Endothelial cell of umbilical vein (primary cell): ENCODE data around the gene LLCFC1. TPM values are rescaled to one million over a fixed set of nuclear protein-coding genes. Genes with fewer than 3 reads are reported as not detected.

Source experiments
- BruUV-seq: library from RNA; stranded (reverse); fragments of 400-500 nt; replicated peaks from 2 replicates; lab custom pipeline; 2021; lab: Mats Ljungman, UMichigan
- CTCF ChIA-PET: fragments of 300-600, 350-600 bp; sonication (Branson Sonifier 250); formaldehyde crosslinking; loops from one replicate; lab custom pipeline; 2021; ENCODE audit warnings: antibody characterized with exemption, inconsistent platforms; lab: Charles Lee
- POLR2A ChIA-PET: fragments of 300-600, 350-600 bp; sonication (Branson Sonifier 250); formaldehyde crosslinking; loops from one replicate; lab custom pipeline; 2021; ENCODE audit warnings: antibody characterized with exemption, inconsistent platforms; lab: Charles Lee
- DNase-seq: peaks from one replicate; pipeline ENCODE4 v3.0.0-alpha.2; 2011; ENCODE audit warnings: low read depth, low spot score
- FAIRE-seq: peaks from 2 replicates; lab custom pipeline; 2011; peaks lifted over from hg19 to GRCh38; lab: Jason Lieb, UNC
- H2AFZ ChIP-seq: 2 replicates; pipeline ENCODE4 v1.6.0; 2012; ENCODE audit warnings: low read depth, low read length, control low read depth, inconsistent platforms
- H3K27ac ChIP-seq: 2 replicates; pipeline ENCODE4 v1.5.1; 2011; ENCODE audit warnings: low read depth, mild to moderate bottlenecking, control low read depth, low read length, moderate library complexity; ENCODE audit not compliant: insufficient read depth
- H3K27me3 ChIP-seq, 2 experiments: 2 replicates each; pipeline versions ENCODE4 v1.6.0 to v1.6.1; 2011; ENCODE audit warnings: low read length in 2 of 2, mixed read lengths in 1 of 2; ENCODE audit not compliant: control insufficient read depth in 2 of 2, insufficient read depth in 2 of 2
- H3K36me3 ChIP-seq, 2 experiments: 2 replicates in 1 of 2; 3 replicates in 1 of 2; pipeline ENCODE4 v1.5.1; 2011; ENCODE audit warnings: low read length in 2 of 2, mild to moderate bottlenecking in 1 of 2, moderate library complexity in 1 of 2; ENCODE audit not compliant: control insufficient read depth in 2 of 2, insufficient read depth in 2 of 2; ENCODE audit errors: extremely low read depth in 1 of 2
- H3K4me1 ChIP-seq: 3 replicates; pipeline ENCODE4 v1.5.1; 2011; ENCODE audit warnings: mild to moderate bottlenecking, low read length; ENCODE audit not compliant: control insufficient read depth, insufficient read depth; ENCODE audit errors: extremely low read depth
- H3K4me2 ChIP-seq: 2 replicates; pipeline ENCODE4 v1.6.1; 2011; ENCODE audit warnings: low read length, control low read depth, mixed read lengths; ENCODE audit not compliant: insufficient read depth
- H3K4me3 ChIP-seq, 3 experiments: fragments of 200-600 bp in 1 of 3; sonication (generic), shearing (Covaris generic) in 1 of 3; replicated peaks in 1 of 3; 2 replicates each; pipeline ENCODE4 v1.5.1; 2011 to 2016; ENCODE audit warnings: control low read depth in 3 of 3, low read length in 3 of 3, mild to moderate bottlenecking in 2 of 3, inconsistent platforms in 1 of 3, low read depth in 1 of 3, moderate library complexity in 1 of 3; ENCODE audit not compliant: insufficient read depth in 1 of 3
- H3K79me2 ChIP-seq: 2 replicates; pipeline ENCODE4 v1.6.0; 2012; ENCODE audit warnings: low read length, inconsistent platforms; ENCODE audit not compliant: control insufficient read depth, insufficient read depth
- H3K9ac ChIP-seq: replicated peaks from 2 replicates; pipeline ENCODE3; 2011; ENCODE audit warnings: low read length, control low read depth; ENCODE audit not compliant: insufficient read depth; ENCODE audit errors: extremely low read depth
- H3K9me1 ChIP-seq: replicated peaks from 3 replicates; pipeline ENCODE4 v1.6.0; 2011; ENCODE audit warnings: mild to moderate bottlenecking, low read length; ENCODE audit not compliant: control insufficient read depth, insufficient read depth; ENCODE audit errors: extremely low read depth
- H3K9me3 ChIP-seq: replicated peaks from 2 replicates; pipeline ENCODE4 v1.5.1; 2012; ENCODE audit warnings: low read length, inconsistent platforms; ENCODE audit not compliant: control insufficient read depth, insufficient read depth
- H4K20me1 ChIP-seq: replicated peaks from 2 replicates; pipeline ENCODE3; 2011; ENCODE audit warnings: mild to moderate bottlenecking, low read length; ENCODE audit not compliant: control insufficient read depth, insufficient read depth; ENCODE audit errors: extremely low read depth
- CTCF ChIP-seq, 2 donors: IDR thresholded peaks; 1 replicate in 1 of 2; 2 replicates in 1 of 2; pipeline ENCODE4 v1.5.1; 2011; ENCODE audit warnings: low read length in 2 of 2, mild to moderate bottlenecking in 2 of 2, moderate library complexity in 2 of 2, control low read depth in 1 of 2, inconsistent platforms in 1 of 2, low read depth in 1 of 2; ENCODE audit not compliant: insufficient read depth in 1 of 2; ENCODE audit errors: extremely low read depth in 1 of 2
- EZH2 ChIP-seq: IDR thresholded peaks from 2 replicates; pipeline ENCODE4 v1.6.1; 2012; ENCODE audit warnings: borderline replicate concordance, low read depth, mild to moderate bottlenecking, moderate library complexity, low read length, inconsistent platforms; ENCODE audit not compliant: severe bottlenecking
- FOS ChIP-seq: IDR thresholded peaks from 2 replicates; pipeline ENCODE4 v1.6.1; 2011; ENCODE audit warnings: mild to moderate bottlenecking, low read length, moderate library complexity, borderline replicate concordance; ENCODE audit not compliant: insufficient read depth
- GATA2 ChIP-seq: IDR thresholded peaks from 2 replicates; pipeline ENCODE4 v1.7.0; 2011; ENCODE audit warnings: low read depth, mild to moderate bottlenecking, moderate library complexity, mixed read lengths, low read length; ENCODE audit not compliant: insufficient read length, insufficient read depth
- JUN ChIP-seq: IDR thresholded peaks from 2 replicates; pipeline ENCODE4 v1.6.1; 2011; ENCODE audit warnings: borderline replicate concordance, low read depth; ENCODE audit not compliant: insufficient read length, insufficient read depth
- MYC ChIP-seq: IDR thresholded peaks from one replicate; pipeline ENCODE4 v1.6.1; 2011; ENCODE audit warnings: mild to moderate bottlenecking, low read depth, low read length
- POLR2AphosphoS5 ChIP-seq: IDR thresholded peaks from 2 replicates; pipeline ENCODE4 v1.6.1; 2012; ENCODE audit warnings: low read depth, mild to moderate bottlenecking, control low read depth, low read length, moderate library complexity; ENCODE audit not compliant: insufficient read depth
- dilution Hi-C: fragments of 300-500 bp; cut with MboI; formaldehyde crosslinking; loops from one replicate; pipeline ENCODE4 v1.15.0; 2019; ENCODE audit warnings: low sequenced_read_pairs; ENCODE audit not compliant: extremely low pct_ligation_motif_present
- intact Hi-C: fragments of 100-400 bp; cut with micrococcal nuclease; formaldehyde crosslinking; loops from one replicate; pipeline ENCODE4 v1.10.0; 2022
- polyA plus RNA-seq, 4 experiments: library from polyadenylated mRNA; depleted of rRNA in 3 of 4; stranded (reverse) in 3 of 4; unstranded in 1 of 4; fragments of >200 nt; gene quantifications; 2 replicates each; pipeline versions ENCODE4 v1.2.1 to v1.2.3, GENCODE V29; 2011 to 2012; ENCODE audit warnings: missing spikeins in 1 of 4
- total RNA-seq: library from RNA; stranded (reverse); gene quantifications from 2 replicates; pipeline ENCODE4 v1.2.3, GENCODE V29; 2021
- TF ChIP-seq, protein P1 (sequence below): IDR thresholded peaks from 2 replicates; pipeline ENCODE4 v1.6.1; 2011; ENCODE audit not compliant: insufficient read depth, insufficient read length

LLCFC1 gene
- total and polyA plus RNA-seq, 2 donors (not counting 3 experiments of a cell fraction or from before 2014, with no cell fraction given) = not detected

DNA sequence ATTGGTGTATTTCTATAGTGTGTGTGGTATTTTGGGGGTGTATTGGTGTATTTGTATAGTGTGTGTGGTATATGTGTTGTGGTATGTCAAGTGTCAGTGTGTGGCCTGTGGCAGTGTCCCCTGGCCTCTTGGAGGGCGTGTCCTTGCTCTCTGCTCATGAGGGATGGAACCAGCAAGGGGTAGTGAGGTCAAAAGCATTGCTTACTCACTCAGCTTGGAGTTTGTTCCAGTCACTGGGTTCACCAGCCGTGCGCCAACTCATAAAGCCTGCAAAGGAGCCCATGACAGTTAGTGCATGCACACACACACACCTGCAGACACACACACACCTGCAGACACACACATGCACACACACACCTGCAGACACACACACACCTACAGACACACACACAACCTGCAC is 49.5 kb upstream of the LLCFC1 start:
- H3K79me2 ChIP-seq = no peaks in the 10 kb centered on the region
- no peaks in the 10 kb centered on the region for H3K36me3 ChIP-seq
- DNase-seq = no peak
- no TSS peak for BruUV-seq
- H4K20me1 ChIP-seq = no peaks in the 10 kb centered on the region
- POLR2A ChIA-PET = no interaction called here
- intact Hi-C loops = no loop called here
- H2AFZ ChIP-seq = no peak overlapping the region
- dilution Hi-C loops = no loop called here
- TF ChIP-seq JUN (no peak), MYC (no peak), FOS (no peak), GATA2 (no peak), POLR2AphosphoS5 (no peak)
- TF ChIP-seq, protein P1, sequence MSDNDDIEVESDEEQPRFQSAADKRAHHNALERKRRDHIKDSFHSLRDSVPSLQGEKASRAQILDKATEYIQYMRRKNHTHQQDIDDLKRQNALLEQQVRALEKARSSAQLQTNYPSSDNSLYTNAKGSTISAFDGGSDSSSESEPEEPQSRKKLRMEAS = no peak
- no peak overlapping the region for H3K4me3 ChIP-seq
- H3K27ac ChIP-seq = no peak overlapping the region
- CTCF ChIA-PET = no interaction called here
- FAIRE-seq = no peak
- no peak overlapping the region for H3K9ac ChIP-seq
- no peak overlapping the region for H3K4me2 ChIP-seq
- H3K9me3 ChIP-seq = no peaks in the 10 kb centered on the region
- H3K4me1 ChIP-seq = no peaks in the 10 kb centered on the region
- no peaks in the 10 kb centered on the region for H3K9me1 ChIP-seq
- peaks cover 0 to 2% of the 10 kb centered on the region in 2 experiments for H3K27me3 ChIP-seq

DNA sequence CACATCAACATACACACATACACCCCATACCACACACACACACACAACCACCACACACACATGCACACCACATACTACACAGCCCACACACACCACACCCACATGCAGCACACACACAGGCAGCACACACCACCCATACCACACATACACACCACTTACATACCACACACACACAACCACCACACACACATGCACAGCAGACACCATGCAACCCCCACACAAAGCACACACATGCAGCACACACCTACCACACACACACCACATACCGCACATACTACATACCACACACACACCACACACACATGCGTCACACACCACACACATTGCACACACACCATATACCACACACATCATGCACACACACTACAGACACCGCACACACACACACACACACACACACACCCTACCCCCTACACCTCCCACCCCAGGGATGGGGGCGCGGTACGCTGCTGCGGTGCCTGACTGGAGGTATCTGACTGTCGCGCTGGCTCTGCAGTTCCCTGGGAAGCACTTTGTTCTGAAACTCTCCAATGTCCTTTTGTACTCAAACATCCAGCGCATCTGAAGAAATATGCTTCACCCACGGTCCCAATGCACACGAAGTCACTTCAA is 48.3 kb upstream of the LLCFC1 start:
- ChIA-PET CTCF (no interaction called here), POLR2A (no interaction called here)
- Histone ChIP-seq H3K27me3 (peaks cover 0 to 2% of the 10 kb centered on the region in 2 experiments), H2AFZ (no peak overlapping the region), H3K4me1 (no peaks in the 10 kb centered on the region), H3K79me2 (no peaks in the 10 kb centered on the region), H4K20me1 (no peaks in the 10 kb centered on the region), H3K4me3 (no peak overlapping the region), H3K9ac (no peak overlapping the region), H3K9me1 (no peaks in the 10 kb centered on the region), H3K9me3 (no peaks in the 10 kb centered on the region), H3K36me3 (no peaks in the 10 kb centered on the region), H3K4me2 (no peak overlapping the region), H3K27ac (no peak overlapping the region)
- no TSS peak for BruUV-seq
- no peak for TF ChIP-seq CTCF (IDR thresholded peaks at IDR 0.05; ENCODE audit: extremely low read depth in 1 of 2, insufficient read depth in 1 of 2, low read depth in 1 of 2, low read length in 2 of 2)
- no peak for TF ChIP-seq JUN
- no peak for TF ChIP-seq POLR2AphosphoS5
- TF ChIP-seq EZH2 = no peak
- intact Hi-C loops = no loop called here
- no peak for DNase-seq
- dilution Hi-C loops = no loop called here
- no peak for FAIRE-seq
